ENCODE results near the gene GNAL.

GNAL gene

GRCh38 chr18:11775436-11776174 is 86.5 kb downstream of the GNAL start:
- no peak for DNase-seq

- DNase-seq = no peak
Measured at GRCh38 chr18:11780042-11780441, 91.0 kb downstream of the GNAL start.

- no peak for DNase-seq
Measured at GRCh38 chr18:11783716-11784331, 94.8 kb downstream of the GNAL start.

GRCh38 chr18:11784674-11785304 is 95.7 kb downstream of the GNAL start:
- DNase-seq = no peak

- no peak for DNase-seq
Measured at GRCh38 chr18:11785444-11786055, 96.5 kb downstream of the GNAL start.

- DNase-seq = no peak
Measured at GRCh38 chr18:11789716-11790510, 100.8 kb downstream of the GNAL start.

- DNase-seq = no peak
Measured at GRCh38 chr18:11791131-11791530, 102.1 kb downstream of the GNAL start.

- DNase-seq = no peak
Measured at GRCh38 chr18:11792632-11793031, 103.6 kb downstream of the GNAL start.

GRCh38 chr18:11794195-11794594 is 105.1 kb downstream of the GNAL start:
- no peak for DNase-seq

- DNase-seq = no peak
Measured at GRCh38 chr18:11795916-11796315, 106.9 kb downstream of the GNAL start.

- DNase-seq = no peak
Measured at GRCh38 chr18:11798271-11798670, 109.2 kb downstream of the GNAL start.

- DNase-seq = no peak
Measured at GRCh38 chr18:11799066-11799465, 110.0 kb downstream of the GNAL start.

GRCh38 chr18:11800566-11801334 is 111.7 kb downstream of the GNAL start:
- no peak for DNase-seq

- no peak for DNase-seq
Measured at GRCh38 chr18:11801573-11801972, 112.5 kb downstream of the GNAL start.

- DNase-seq = no peak
Measured at GRCh38 chr18:11802158-11802557, 113.1 kb downstream of the GNAL start.

- DNase-seq = no peak
Measured at GRCh38 chr18:11802586-11802985, 113.5 kb downstream of the GNAL start.

GRCh38 chr18:11807233-11807632 is 118.2 kb downstream of the GNAL start:
- no peak for DNase-seq

- no peak for DNase-seq
Measured at GRCh38 chr18:11808001-11808855, 119.2 kb downstream of the GNAL start.

GRCh38 chr18:11809895-11810294 is 120.8 kb downstream of the GNAL start:
- no peak for DNase-seq

GRCh38 chr18:11810379-11810778 is 121.3 kb downstream of the GNAL start:
- DNase-seq = no peak

- DNase-seq = no peak
Measured at GRCh38 chr18:11811009-11811408, 121.9 kb downstream of the GNAL start.
